Tibial nerve (tissue), 4 donors: ENCODE measurements around the gene GMEB2.

Experiments
- EP300 ChIP-seq, 2 donors: sonication (generic); formaldehyde crosslinking; IDR thresholded peaks; one replicate each; pipeline ENCODE4 v1.6.1; 2017; ENCODE audit warnings: antibody characterized with exemption in 2 of 2, mild to moderate bottlenecking in 1 of 2
- POLR2A ChIP-seq, 2 donors: fragments of 450-650 bp; IDR thresholded peaks; one replicate each; pipeline ENCODE4 v1.6.1; 2017; ENCODE audit warnings: antibody characterized with exemption in 2 of 2, mild to moderate bottlenecking in 2 of 2, moderate library complexity in 2 of 2
- TF ChIP-seq, protein P1 (sequence below), 5 experiments: fragments of 200-600 bp in 3 of 5; fragments of 450-650 bp in 2 of 5; sonication (generic) in 3 of 5; IDR thresholded peaks; one replicate each; pipeline ENCODE4 v1.5.1; 2016 to 2019; ENCODE audit warnings: antibody characterized with exemption in 5 of 5, mild to moderate bottlenecking in 3 of 5, moderate library complexity in 2 of 5

DNA sequence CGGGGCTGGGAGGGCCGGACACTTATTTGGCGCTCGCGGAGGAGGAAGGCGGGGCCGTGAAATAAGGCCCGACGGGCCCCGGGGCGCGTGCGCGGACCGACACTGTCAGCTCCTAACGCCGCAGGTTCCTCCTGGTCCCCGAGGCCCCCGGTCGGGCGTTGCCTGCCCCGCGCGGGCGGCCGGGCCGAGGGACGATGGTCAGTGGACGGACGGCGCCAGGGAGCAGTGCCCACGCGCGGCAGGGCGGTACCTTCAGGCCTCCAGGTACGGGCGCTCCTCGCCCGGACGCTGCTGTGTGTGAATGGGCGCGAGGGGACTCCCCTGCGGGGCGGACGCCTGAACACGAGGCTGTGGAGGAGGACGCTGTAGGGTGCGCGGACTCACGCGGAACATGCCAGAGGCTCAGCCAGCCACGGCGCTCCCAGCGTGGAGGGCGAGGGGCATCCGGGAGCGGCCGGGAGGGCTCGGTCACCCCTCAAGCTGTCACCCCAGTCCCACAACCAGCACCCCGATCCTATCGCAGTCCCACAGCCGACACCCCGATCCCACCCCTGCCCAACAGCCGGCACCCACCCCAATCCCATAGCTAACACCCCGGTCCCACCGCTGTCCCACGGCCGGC lies 339 bp upstream of the GMEB2 start:
- TF ChIP-seq, protein P1, sequence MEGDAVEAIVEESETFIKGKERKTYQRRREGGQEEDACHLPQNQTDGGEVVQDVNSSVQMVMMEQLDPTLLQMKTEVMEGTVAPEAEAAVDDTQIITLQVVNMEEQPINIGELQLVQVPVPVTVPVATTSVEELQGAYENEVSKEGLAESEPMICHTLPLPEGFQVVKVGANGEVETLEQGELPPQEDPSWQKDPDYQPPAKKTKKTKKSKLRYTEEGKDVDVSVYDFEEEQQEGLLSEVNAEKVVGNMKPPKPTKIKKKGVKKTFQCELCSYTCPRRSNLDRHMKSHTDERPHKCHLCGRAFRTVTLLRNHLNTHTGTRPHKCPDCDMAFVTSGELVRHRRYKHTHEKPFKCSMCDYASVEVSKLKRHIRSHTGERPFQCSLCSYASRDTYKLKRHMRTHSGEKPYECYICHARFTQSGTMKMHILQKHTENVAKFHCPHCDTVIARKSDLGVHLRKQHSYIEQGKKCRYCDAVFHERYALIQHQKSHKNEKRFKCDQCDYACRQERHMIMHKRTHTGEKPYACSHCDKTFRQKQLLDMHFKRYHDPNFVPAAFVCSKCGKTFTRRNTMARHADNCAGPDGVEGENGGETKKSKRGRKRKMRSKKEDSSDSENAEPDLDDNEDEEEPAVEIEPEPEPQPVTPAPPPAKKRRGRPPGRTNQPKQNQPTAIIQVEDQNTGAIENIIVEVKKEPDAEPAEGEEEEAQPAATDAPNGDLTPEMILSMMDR (IDR thresholded peaks at IDR 0.05), result no peak
- peak; percentile 77 to 88 for TF ChIP-seq EP300 (IDR thresholded peaks at IDR 0.05)
- peak; percentile 32 to 72 for TF ChIP-seq POLR2A (IDR thresholded peaks at IDR 0.05)
